Raji (cell line): ENCODE results near the gene KRTAP10-7.

Experiments used
- POLR2A ChIP-seq: IDR thresholded peaks from 2 replicates; pipeline ENCODE4 v1.6.1; 2011; ENCODE audit warnings: low read depth, low read length, control low read depth; ENCODE audit not compliant: insufficient read depth

KRTAP10-7 gene

GRCh38 chr21:44596068-44596725, 4.2 kb upstream of the KRTAP10-7 start:
- TF ChIP-seq POLR2A, result no peak

- TF ChIP-seq POLR2A, result no peak
Measured at GRCh38 chr21:44598061-44598460, 2.3 kb upstream of the KRTAP10-7 start.

DNA sequence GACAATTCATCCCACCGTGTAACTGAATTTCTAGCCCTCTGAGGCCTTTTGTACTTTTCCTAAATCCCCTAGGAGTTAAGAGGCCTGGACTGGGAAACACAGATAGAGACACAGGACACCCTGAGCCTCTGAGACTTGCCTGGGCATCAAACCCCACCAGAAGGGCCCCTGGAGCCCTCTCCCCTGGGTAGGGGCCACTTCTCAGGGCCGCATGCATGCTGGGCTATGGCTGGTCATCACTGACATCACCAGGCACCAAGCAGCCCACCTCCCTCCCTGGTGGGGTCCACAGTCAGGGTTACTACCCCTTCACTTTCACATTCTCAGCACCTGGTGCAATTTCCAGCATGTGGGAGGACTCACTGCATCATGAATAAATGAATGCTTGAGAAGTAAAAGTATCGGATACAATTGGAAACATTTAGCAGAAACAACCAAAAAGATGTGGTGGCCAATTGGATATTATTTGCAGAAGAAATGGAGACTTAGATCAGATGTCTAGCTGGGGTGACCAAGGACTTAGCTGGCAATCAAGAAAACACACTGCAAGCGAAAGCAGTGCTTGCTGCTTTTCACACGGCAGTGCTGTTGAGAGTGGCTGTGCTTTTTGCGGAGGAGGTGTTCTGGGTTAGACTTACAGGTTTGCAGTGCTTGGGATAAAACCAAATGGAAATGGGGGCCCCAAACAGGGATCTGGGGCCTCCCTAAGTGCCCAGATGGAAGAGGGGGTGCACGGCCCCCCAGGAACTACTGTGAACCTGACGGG, 950 bp upstream of the KRTAP10-7 start:
- TF ChIP-seq POLR2A, result no peak

- no peak for TF ChIP-seq POLR2A
Measured at GRCh38 chr21:44601596-44602462, 1.4 kb downstream of the KRTAP10-7 start.

DNA sequence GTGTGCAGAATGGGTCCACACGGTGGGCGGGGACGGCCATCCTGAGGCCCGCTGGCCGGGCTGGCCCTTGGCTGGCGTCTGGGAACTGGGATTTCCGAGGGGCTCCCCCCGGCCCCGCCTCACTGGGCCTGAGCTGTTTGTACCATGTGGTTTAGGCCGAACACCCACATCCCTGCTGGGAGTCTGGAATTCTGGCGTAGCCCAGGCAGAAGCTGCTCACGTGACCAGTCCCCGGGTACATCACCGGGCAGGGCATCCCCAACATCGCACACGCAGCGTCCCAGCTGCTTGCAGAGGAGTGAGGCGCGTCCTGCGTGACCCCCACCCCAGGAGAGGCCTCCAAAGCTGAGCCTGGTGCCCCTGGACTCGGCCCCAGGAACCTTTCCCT, 2.1 kb downstream of the KRTAP10-7 start:
- TF ChIP-seq POLR2A, result no peak

DNA sequence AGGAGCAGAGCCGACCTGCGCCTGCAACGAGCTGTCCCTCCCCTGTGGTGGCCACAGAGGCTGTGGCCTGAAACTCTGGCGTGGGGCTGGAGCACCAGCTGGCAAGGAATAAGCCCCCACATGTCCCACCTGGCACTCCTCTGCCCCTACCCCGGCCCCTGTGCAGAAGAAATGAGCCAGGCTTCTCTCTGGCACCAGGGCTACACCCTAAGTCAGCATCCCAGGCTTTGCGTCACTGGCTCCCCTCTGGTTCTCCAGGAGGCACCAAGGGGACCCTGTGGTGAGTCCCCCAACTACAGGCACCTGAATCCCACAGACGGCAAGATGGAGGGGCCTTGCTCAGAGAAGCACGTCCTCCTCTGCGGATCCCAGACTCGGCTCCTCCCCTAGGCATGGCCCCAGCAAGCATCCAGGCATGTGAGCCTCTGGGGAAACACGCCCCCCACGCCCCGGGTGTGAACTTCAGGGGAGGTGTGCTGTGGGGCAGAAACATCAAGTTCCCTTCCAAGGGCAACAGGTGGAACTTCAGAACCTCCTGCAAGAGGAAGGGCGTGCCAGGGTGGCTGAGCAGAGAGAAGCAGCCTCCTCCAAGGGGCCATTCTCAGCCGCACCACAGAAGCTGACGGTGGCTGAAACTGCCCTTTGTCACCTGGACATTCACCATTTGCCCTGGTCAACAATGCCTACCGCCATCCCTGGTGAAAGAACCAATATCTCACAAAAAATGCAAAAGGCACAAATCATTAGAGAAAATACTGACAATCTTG, 2.9 kb downstream of the KRTAP10-7 start:
- no peak for TF ChIP-seq POLR2A

DNA sequence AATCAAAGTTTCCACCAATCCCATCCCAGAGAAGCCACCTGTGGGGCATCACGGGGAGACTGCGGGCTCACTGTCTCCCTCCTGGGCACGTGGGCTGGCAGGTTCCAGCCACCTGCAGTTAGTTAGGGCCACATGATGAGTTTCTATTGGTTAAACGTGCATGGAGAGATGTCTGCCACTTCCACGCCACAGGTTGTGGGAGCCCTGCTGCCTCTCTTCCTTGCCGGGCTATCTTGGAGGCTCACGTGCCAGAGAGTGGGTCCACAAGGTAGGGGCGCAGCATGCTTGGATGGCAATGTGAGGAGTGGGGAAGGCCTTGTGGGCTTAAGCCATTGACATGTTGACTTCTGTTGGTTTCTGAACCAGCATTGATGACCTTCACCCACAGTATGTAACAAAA, 3.5 kb downstream of the KRTAP10-7 start:
- no peak for TF ChIP-seq POLR2A

DNA sequence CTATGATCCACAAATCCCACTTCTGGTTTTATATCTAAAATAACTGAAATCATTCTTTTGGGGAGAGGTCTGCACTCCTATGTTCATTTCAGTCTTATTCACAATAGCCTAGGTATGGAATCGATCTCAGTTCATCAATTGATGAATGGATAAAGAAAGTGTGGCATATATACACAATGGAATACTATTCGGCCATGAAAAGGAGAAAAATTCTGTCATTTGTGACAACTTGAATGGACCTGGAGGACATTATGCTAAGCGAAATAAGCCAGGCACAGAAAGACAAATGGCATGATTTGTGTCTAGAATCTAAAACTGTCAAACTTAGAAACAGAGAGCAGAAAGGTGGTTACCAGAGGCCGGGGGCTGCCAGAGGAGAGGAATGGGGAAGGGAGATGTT, 6.1 kb downstream of the KRTAP10-7 start:
- no peak for TF ChIP-seq POLR2A

DNA sequence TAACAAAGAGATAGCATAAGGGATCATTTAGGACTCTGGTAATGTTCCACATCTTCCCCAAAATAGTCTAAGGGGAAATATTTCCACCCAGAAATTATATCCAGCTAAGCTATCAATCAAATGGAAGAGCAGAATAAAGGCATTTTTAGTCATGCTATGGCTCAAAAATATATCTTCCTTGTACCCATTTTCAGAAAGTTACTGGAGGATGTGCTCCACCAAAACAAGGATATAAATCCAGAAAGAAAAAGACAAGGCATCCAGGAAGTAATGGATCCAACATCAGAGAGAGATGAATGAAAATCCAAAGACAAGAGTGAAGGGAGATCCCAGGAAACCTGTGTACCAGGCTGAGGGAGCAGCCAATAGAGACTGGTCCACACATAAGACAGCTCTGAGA, 8.8 kb downstream of the KRTAP10-7 start:
- no peak for TF ChIP-seq POLR2A

- TF ChIP-seq POLR2A, result no peak
Measured at GRCh38 chr21:44611551-44611950, 11.2 kb downstream of the KRTAP10-7 start.

DNA sequence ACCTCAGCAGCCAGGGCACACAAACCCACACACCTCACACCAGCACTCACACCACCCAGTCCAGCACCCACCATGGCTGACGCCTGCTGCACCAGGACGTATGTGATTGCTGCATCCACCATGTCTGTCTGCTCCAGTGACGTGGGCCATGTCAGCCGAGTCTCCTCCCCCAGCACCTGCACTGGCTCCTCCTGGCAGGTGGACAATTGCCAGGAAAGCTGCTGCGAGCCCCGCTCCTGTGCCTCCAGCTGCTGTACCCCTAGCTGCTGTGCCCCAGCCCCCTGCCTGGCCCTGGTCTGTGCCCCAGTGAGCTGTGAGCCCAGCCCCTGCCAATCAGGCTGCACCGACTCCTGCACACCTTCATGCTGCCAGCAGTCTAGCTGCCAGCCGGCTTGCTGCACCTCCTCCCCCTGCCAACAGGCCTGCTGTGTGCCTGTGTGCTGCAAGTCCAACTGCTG, 11.7 kb downstream of the KRTAP10-7 start, which contains the start of gene KRTAP10-8:
Gene KRTAP10-8, plus strand, starts transcription at position 51 of the 458 bp plus-strand sequence. Its CDS starts 22 bp downstream, at position 73.
- TF ChIP-seq POLR2A, result no peak

DNA sequence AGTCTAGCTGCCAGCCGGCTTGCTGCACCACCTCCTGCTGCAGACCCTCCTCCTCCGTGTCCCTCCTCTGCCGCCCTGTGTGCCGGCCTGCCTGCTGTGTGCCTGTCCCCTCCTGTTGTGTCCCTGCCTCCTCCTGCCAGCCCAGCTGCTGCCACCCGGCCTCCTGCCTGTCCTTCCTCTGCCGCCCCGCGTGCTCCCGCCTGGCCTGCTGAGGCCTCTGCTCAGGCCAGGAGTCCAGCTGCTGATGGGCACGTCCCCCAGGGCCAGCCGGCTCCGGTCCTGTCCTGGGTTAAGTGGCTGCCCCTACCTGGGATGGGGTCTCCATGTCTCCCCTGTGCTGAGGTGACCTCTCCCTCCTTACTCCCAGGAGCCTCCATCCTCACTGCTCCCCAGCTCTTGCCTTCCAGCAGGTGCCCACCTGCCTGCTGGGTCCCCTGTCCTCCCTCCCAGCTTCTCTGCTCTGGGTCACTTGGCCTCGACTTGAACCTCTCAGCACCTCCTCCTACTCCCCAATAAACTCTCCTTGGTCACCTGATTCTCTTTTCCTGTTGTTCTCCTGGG, 12.4 kb downstream of the KRTAP10-7 start:
- no peak for TF ChIP-seq POLR2A

DNA sequence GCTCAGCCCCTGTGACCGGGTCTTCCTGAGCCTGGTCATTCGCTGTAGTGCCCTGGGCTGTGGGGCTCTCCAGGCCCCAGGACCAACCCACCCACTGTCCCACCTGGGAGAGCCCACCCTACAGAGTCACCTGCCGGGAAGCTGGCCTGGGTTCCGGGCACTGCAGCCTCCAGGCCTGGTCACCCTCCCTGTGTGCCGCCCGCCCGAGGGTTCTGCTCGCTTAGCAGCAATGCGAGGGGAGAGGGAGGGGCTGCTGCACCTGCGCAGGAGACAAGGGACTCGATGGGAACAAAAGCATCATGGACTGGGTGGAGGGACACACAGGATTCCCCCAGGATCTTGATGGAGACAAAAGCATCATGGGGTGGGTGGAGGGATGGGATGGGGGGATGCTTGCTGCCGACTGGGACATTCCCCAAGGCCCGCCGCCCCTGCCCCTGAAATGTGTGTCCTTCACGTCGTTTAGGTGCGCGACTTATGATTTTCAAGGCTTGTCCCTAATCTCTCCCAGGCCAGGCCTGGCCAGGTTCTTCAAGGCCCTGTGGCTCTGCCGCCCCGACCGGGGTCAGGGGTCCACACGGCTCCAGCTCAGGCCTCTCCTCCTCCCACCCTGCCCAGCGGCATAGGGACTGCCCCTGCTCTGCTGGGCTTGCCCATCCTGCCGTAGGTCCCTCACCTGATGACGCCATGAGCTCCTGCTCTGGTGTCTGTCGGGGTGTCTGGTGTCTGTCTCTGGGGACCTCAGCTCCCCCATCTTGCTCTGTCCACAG, 13.2 kb downstream of the KRTAP10-7 start:
- TF ChIP-seq POLR2A, result no peak
